OCI-LY1 (cell line): ENCODE results near the gene TENM4.

Experiments
- H2AFZ ChIP-seq: fragments of 200-600 bp; sonication (generic), shearing (Covaris generic); 2 replicates; pipeline ENCODE4 v1.6.0; 2014; ENCODE audit warnings: antibody characterized with exemption, mild to moderate bottlenecking, low read length
- H3F3A ChIP-seq: fragments of 200-600 bp; sonication (generic), shearing (Covaris generic); 2 replicates; pipeline ENCODE4 v1.6.0; 2014; ENCODE audit warnings: mild to moderate bottlenecking, antibody characterized with exemption, low read length, moderate library complexity; ENCODE audit not compliant: insufficient read depth
- H3K27ac ChIP-seq: fragments of 200-600 bp; sonication (generic); 2 replicates; pipeline ENCODE4 v1.5.1; 2014; ENCODE audit warnings: low read length, mixed run types, mild to moderate bottlenecking, low read depth; ENCODE audit not compliant: poor library complexity, severe bottlenecking
- H3K27me3 ChIP-seq: fragments of 200-600 bp; sonication (generic); 2 replicates; pipeline ENCODE4 v1.6.0; 2014; ENCODE audit warnings: antibody characterized with exemption, mild to moderate bottlenecking, low read length, moderate library complexity; ENCODE audit not compliant: insufficient read depth
- H3K36me3 ChIP-seq: fragments of 200-600 bp; sonication (generic); 2 replicates; pipeline ENCODE4 v1.6.1; 2014; ENCODE audit warnings: mild to moderate bottlenecking, antibody characterized with exemption, low read length, moderate library complexity, mixed read lengths; ENCODE audit not compliant: insufficient read depth
- H3K4me1 ChIP-seq: fragments of 200-600 bp; sonication (generic); 2 replicates; pipeline ENCODE4 v1.5.1; 2014; ENCODE audit warnings: mild to moderate bottlenecking, low read length, moderate library complexity; ENCODE audit not compliant: insufficient read depth, severe bottlenecking
- H3K4me2 ChIP-seq: fragments of 200-600 bp; sonication (generic), shearing (Covaris generic); 2 replicates; pipeline ENCODE4 v1.6.1; 2014; ENCODE audit warnings: low read length
- H3K4me3 ChIP-seq: fragments of 200-600 bp; sonication (generic); 2 replicates; pipeline ENCODE4 v1.5.1; 2014; ENCODE audit warnings: low read length, low read depth, mild to moderate bottlenecking, mixed read lengths; ENCODE audit not compliant: poor library complexity, severe bottlenecking
- H3K79me2 ChIP-seq: fragments of 200-600 bp; shearing (Covaris generic); 2 replicates; pipeline ENCODE4 v1.6.1; 2016; ENCODE audit warnings: mixed run types, low read length, mixed read lengths; ENCODE audit not compliant: insufficient read depth
- H3K9ac ChIP-seq: fragments of 200-600 bp; sonication (generic), shearing (Covaris generic); 2 replicates; pipeline ENCODE4 v1.6.1; 2014; ENCODE audit warnings: mild to moderate bottlenecking, low read length, mixed read lengths
- H3K9me2 ChIP-seq: fragments of 200-600 bp; sonication (generic), shearing (Covaris generic); 2 replicates; pipeline ENCODE4 v1.6.1; 2014; ENCODE audit warnings: low read depth, mild to moderate bottlenecking, low read length, mixed read lengths
- H3K9me3 ChIP-seq: fragments of 200-600 bp; shearing (Covaris generic); 2 replicates; pipeline ENCODE4 v1.6.1; 2014; ENCODE audit warnings: low read length, mixed read lengths
- H4K20me1 ChIP-seq: fragments of 200-600 bp; sonication (generic), shearing (Covaris generic); 2 replicates; pipeline ENCODE4 v1.6.0; 2016; ENCODE audit warnings: mild to moderate bottlenecking, low read length; ENCODE audit not compliant: insufficient read depth
- EZH2 ChIP-seq: fragments of 200-600 bp; sonication (generic), shearing (Covaris generic); IDR thresholded peaks from 2 replicates; pipeline ENCODE4 v1.8.0; 2017; ENCODE audit warnings: borderline replicate concordance, mixed run types, mild to moderate bottlenecking, antibody characterized with exemption, low read length, moderate library complexity, mixed read lengths
- TF ChIP-seq, protein P1 (sequence below): fragments of 200-600 bp; sonication (generic), shearing (Covaris generic); IDR thresholded peaks from 2 replicates; pipeline ENCODE4 v1.5.1; 2017; ENCODE audit warnings: mild to moderate bottlenecking, antibody characterized with exemption, low read length, moderate library complexity, mixed read lengths

TENM4 gene

DNA sequence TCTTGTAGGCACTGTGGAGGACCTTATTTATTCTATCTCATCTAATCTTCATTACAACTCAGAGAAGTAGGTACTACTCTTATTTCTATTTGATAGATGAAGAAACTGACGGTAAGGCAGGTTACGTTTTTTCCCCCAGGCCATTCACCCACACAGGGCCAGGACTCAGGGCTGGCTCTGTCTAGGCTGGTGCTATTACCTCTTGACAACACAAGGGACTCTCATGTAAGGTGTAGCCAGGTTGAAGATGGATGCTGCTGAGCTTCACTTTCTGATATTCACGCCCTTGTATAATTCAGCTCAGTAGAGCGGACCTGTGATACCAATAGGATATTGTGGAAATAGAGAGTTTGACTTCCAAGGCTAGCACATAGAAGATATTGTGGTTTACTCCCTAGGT, 453.1 kb downstream of the TENM4 start:
- no peaks in the 10 kb centered on the region for H3K9me2 ChIP-seq
- no peak overlapping the region for H3K4me2 ChIP-seq
- no peak for TF ChIP-seq EZH2
- TF ChIP-seq, protein P1, sequence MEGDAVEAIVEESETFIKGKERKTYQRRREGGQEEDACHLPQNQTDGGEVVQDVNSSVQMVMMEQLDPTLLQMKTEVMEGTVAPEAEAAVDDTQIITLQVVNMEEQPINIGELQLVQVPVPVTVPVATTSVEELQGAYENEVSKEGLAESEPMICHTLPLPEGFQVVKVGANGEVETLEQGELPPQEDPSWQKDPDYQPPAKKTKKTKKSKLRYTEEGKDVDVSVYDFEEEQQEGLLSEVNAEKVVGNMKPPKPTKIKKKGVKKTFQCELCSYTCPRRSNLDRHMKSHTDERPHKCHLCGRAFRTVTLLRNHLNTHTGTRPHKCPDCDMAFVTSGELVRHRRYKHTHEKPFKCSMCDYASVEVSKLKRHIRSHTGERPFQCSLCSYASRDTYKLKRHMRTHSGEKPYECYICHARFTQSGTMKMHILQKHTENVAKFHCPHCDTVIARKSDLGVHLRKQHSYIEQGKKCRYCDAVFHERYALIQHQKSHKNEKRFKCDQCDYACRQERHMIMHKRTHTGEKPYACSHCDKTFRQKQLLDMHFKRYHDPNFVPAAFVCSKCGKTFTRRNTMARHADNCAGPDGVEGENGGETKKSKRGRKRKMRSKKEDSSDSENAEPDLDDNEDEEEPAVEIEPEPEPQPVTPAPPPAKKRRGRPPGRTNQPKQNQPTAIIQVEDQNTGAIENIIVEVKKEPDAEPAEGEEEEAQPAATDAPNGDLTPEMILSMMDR: no peak
- no peaks in the 10 kb centered on the region for H3K79me2 ChIP-seq
- no peak overlapping the region for H3K4me3 ChIP-seq
- no peak overlapping the region for H2AFZ ChIP-seq
- no peaks in the 10 kb centered on the region for H3K9me3 ChIP-seq
- H3F3A ChIP-seq: no peaks in the 10 kb centered on the region
- H4K20me1 ChIP-seq: no peaks in the 10 kb centered on the region
- H3K27ac ChIP-seq: no peak overlapping the region
- no peaks in the 10 kb centered on the region for H3K36me3 ChIP-seq
- no peaks in the 10 kb centered on the region for H3K4me1 ChIP-seq
- H3K27me3 ChIP-seq: no peaks in the 10 kb centered on the region
- H3K9ac ChIP-seq: no peak overlapping the region

DNA sequence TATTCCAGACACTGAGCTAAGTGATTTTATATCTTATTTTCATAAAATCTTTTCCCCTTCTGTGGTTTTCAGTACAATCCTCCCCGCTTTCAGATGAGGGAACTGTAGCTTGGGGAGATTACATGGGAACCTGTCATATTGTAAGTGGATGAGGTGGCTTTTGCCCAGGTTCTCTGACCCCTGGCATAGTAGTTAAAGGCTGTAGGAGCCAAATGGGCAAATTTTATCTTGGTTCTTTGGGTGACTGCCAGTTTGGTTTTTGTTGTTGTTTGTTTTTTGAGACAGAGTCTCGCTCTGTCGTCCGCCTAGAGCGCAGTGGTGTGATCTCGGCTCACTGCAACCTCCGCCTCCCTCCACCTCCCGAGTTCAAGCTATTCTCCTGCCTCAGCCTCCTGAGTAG, 454.5 kb downstream of the TENM4 start:
- Histone ChIP-seq H3K27ac (no peak overlapping the region), H3K4me2 (no peak overlapping the region), H3K27me3 (no peaks in the 10 kb centered on the region), H3K4me1 (no peaks in the 10 kb centered on the region), H3K79me2 (no peaks in the 10 kb centered on the region), H3F3A (no peaks in the 10 kb centered on the region), H3K9ac (no peak overlapping the region), H3K9me3 (no peaks in the 10 kb centered on the region), H3K9me2 (no peaks in the 10 kb centered on the region), H3K4me3 (no peak overlapping the region), H4K20me1 (no peaks in the 10 kb centered on the region), H2AFZ (no peak overlapping the region), H3K36me3 (no peaks in the 10 kb centered on the region)
- no peak for TF ChIP-seq EZH2
- TF ChIP-seq, protein P1: no peak

DNA sequence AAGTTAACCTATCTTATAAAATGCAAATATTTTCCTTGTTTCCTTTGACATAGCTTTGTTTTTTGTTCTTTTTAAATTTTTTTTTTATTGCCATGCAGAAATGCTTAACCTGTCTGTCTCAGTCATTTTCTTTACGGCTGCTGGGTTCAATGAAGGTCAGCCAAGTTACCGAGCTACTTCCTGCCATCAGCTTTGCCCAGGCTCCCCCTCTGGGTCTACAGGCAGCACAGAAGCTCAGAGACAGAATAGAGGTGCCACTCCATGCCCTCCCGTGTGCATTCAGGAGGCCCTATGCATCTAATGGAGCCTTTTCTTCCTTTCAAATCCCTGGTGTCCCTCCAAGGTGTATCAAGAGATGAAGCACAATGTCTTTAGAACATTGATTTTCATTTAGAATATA, 455.2 kb downstream of the TENM4 start:
- Histone ChIP-seq H2AFZ (no peak overlapping the region), H3K9me2 (no peaks in the 10 kb centered on the region), H3F3A (no peaks in the 10 kb centered on the region), H3K36me3 (no peaks in the 10 kb centered on the region), H3K4me1 (no peaks in the 10 kb centered on the region), H3K4me3 (no peak overlapping the region), H3K9ac (no peak overlapping the region), H4K20me1 (no peaks in the 10 kb centered on the region), H3K4me2 (no peak overlapping the region), H3K27ac (no peak overlapping the region), H3K9me3 (no peaks in the 10 kb centered on the region), H3K79me2 (no peaks in the 10 kb centered on the region), H3K27me3 (no peaks in the 10 kb centered on the region)
- TF ChIP-seq EZH2: no peak
- TF ChIP-seq, protein P1: no peak
